ENCODE results near the gene PLXNA4.

The PLXNA4 gene

DNA sequence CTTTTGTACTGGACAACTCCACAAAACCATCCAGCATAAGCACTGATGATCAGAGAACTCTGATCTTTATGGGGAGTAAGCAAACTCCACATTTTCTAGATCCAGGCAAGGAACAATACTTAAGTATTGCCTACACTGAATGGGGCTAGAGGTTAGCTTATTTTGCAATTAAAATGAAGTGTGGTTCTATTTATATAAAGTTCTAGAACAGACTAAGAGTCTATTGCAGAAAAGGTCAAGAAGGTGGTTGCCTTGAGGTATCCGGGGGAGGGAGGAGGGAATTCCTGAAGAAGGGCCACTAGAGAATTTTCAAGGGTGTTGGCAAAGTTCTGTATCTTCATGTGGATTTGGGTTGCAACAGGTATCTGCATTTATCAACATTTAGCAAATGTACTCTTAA, 477.9 kb downstream of the PLXNA4 start:
- DNase-seq: no peak

DNA sequence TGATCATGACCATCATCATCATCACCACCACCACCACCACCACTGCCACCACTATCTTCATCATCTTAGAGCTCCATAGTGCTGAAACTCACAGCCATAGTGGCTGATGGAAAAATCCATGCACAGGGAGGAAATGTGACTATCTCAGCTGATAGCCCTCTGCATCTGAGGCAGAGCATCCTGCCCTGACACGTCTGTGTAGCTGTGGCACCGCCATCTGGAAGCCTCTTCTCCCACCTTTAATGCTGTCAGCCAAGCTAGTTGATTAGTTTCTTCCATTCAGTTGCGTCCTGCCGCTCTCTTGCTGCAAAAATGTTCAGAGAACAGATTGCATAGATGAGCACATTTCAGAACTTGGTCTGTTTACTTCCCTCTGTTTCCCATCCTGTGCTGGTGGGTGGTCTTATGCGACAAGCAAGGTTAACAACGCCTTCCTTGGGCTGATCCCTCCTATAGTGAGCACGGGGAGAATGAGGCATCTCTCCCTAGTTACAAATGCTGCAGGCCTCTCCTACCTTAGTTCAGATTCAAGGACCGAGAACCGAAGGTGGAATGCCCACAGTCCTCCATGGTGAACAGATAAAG, 478.6 kb downstream of the PLXNA4 start:
- DNase-seq: no peak

DNA sequence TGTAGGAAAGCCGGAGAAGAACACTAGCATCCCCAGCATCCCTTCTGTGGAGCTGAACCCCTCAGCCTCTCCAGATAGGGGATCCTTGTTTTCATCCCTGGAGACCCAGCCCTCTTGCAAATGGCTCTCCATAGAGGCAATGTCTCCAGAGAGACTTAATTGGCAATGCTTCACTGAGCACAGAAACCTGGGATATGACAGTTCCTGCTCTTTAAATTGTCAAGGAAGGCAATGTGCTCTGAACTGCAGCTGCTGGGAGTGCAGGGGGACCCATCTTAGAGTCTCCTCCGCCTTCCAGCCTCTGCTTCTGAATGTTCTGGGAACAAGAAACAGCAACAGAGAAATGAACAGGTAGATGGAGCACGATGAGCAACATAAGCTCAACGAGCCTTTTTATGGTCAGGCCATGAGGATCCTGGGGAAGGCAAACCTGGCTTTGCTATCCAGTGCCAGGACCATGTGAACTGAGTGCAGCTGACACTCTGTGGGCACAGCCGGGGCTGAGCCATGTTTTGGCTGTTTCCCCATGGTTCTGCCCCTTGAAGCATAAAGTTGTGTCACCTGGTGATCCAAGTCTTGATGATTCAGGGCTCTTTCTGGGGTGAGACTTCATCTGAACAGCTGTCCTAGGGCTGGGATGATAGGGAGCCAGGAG, 481.0 kb downstream of the PLXNA4 start:
- no peak for DNase-seq

DNA sequence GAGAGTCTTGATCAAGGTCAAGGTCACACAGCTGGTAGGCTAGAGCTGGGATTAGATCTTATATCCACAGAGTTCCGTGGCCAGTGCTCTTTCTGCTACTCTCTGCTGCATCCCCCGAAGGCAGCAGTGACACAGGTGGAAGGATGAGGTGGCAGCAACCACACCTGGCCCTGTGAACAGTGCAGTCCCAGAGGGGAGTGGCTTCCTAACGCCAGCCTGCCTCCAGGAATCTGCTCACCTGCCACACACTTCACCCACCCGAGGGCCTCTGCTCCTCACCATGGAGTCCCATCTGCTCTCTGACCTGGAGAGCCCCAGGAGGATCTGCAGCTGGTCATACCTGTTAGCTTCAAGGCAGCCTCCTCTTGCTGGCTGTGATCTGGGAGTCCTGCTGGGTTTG, 484.2 kb downstream of the PLXNA4 start:
- no peak for DNase-seq

DNA sequence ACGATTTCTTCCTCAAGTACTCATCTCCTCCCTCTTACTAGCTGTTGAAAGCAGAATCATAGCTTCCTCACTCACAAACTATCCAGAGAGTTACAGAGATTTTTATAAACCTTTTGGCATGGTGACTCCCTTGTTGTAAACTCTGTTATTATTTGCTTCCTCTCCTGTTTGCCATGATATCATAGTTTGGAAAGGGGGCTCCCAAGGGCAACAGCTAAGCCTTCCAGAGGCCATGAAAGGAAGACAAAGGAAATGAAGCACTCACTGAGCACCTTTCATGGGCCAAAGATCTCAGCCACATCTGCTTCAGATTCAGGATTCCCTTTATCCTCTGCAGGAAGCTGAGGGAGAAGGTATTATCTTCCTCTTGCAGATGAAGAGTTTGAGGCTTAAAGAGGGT, 484.6 kb downstream of the PLXNA4 start:
- no peak for DNase-seq

DNA sequence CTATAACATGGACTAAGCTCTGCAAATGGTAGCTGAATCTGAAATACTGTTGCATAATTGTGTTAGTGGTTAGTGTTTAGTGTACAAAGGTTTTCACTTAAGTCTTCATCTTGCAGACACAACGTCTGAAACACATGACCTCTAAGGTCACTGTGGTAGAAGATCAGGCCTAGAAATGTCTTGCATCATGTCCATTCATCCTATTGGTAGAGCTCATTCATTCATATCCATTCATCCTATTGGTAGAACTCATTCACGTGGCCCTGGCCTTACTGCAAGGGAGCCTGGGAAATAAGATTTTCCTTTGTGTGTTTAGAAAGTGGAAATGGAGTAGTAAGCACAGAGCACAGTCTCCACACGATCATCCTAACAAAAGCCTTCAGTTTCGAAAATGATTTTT, 485.8 kb downstream of the PLXNA4 start:
- no peak for DNase-seq

DNA sequence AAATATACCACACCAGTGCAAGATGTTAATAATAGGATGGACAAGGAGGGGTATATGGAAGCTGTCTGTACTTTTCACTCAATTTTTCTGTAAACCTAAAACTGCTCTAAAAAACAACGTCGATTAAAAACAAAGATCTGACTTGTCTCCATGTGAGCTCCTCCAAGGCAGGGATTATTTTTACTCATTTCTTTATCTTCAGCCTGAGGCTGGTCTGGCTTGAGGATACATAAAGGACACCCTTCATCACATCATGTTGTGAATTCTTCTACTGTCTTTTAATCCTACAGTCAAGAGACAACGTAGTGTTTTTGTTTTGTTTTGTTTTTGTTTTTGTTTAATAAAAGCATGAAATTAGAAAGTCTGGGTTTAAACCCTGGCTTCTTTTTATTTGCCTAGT, 486.9 kb downstream of the PLXNA4 start:
- DNase-seq: no peak

DNA sequence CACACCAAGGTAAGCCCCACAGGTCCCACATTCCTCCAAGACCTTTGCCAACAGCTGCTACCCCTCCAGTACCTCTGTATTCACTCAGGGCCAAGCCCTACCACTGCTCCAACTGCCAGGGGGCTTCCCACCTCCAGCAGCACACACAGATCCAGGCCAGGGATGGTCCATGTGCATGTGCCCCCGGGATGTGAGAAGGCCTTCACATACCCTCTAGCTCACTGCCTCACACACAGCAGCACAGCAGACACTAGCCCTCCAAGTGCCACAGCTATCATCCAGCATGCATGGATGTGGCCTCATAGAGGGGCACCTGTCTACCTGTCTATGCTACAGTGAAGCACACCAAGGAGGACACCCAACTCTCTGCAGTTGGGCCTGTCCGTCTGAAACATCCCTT, 488.8 kb downstream of the PLXNA4 start:
- DNase-seq: no peak

DNA sequence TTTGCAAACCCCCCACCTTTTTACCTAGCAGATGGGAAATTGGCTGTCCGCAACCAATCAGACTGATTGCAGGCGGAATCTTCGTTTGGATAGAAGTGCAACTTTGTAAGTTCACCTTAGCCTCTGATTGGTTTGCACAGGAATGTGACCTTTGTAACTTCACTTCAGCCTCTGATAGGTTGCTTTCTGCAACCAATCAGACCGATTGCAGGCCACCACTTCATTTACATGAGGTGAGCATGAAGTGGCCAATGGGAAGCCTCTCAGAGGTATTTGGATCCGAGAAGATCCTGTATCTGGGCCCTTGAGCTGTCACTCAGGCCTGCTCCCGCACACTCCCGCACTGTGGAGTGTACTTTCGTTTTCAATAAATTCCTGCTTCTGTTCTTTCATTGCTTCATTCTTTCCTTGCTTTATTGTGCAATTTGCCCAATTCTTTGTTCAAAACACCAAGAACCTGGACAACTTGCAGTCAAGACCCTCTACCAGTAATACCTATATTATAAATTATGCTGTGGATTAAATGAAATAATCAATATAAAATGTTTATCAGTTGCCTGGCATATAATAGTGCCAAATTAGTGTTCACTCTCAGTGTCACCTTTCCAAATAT, 491.4 kb downstream of the PLXNA4 start:
- no peak for DNase-seq

DNA sequence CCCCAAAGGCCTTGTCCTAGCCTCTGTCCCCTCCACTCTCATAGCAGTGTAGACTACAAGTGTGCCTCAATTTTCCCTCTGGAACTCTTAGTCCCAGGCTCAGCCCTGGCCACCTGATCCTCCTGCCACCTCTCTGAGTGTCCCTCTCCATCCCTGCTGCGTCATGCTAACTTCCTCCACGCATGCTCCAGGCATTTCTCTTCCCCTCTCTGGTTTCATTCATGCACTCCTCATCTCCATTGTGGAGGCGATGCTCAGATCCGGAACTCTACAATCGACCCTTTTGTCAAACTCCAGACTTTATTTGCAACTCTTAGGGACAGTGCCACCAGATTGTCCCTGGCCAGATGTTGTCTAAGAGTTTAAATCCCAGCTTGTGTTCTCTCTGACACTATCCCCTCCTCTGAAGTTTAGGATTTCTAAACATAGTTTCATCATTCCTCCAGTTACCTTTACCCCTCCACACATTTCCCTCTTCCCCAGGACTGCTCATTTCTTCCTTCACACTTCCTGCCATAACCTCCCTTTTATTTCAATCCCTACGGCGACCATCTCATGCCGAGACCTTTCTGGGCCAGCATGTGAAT, 492.6 kb downstream of the PLXNA4 start:
- no peak for DNase-seq

DNA sequence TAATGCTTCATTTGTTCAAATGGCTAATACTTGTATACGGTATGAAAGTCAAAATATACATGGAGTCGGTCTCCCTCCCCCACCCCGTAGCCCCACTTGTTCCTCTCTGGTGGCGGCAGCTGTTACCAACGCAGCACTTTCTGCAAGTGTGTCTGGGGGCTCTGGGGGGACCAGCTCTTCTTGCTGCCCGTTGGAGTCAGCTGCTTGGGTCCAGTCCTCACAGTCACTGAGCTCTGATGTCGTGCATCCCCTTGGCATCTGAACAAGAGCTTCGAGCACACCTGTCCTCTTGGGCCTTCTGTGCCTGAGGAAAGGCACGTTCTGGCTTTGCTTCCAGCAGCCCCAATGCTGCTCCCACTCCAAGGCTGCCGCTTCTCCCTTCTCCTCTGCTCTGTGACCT, 493.1 kb downstream of the PLXNA4 start:
- DNase-seq: peak; percentile 37

DNA sequence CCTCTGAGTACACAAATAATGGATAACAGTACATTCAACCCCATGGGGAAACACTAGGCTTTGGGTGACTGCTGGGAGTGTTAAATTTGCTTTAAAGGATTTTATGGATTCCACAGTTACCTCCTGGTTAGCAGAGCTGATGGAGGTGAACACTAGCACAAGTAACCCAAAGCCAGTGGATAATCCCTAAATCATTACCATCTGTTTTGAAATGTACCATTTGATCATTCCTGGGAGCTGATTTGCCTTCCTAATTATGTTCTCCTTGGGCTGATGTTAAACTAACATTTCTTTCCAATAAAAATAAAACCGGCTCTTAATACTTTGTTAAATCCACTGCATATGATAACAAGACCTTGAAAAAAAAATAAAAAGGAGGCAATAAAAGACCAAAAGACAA, 493.9 kb downstream of the PLXNA4 start:
- no peak for DNase-seq

DNA sequence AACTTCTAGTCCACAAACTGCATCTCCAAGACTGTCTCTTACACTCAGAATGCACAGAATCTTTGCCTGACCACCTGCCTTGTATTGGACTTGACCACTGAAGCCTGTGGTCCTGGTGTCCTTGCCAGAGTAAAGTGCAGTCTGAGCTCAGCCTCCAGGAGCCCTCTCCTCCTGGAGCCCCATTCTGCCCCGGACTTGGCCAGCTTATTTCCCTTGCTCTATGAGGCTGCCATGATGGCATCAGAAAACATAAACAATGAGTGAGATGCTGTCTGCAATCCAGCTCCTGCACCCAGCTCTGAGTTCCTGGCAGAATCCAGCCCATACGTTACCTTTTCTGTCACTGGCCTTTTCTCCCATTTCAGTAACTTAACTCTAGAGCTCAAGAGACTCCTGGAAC, 494.6 kb downstream of the PLXNA4 start:
- no peak for DNase-seq

DNA sequence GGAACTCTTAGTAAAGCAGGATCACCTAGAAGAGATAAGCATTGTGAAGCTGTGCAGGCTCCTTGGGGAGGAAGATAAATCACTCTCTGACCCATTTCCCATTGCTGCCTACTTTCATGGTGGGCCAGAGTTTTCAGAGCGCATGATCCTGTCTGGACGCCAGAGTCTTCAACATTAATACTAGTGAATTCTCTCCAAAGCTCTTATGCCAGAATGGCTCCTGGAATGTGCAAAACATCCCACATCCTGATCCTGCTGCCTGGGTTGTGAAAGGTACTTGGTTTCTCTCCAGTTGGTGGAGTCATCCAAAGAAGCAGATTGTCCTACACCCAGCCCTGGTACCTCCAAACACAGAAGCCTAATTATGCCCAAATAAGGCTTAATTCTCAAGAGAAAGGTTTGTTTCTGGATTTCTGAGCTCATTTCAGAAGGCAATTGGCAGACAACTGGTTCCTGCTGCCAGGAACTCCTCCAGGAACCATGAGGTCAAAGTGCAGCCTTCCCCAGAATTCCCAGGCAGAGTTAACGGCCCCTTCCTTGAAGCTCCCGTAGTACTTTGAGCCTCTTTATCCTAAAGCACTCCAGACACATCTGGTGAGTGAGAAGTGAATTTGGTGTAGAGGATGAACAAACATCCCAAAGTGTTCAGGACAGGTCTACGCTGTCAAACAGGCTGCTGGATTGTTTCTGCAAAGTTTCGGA, 495.2 kb downstream of the PLXNA4 start:
- no peak for DNase-seq

DNA sequence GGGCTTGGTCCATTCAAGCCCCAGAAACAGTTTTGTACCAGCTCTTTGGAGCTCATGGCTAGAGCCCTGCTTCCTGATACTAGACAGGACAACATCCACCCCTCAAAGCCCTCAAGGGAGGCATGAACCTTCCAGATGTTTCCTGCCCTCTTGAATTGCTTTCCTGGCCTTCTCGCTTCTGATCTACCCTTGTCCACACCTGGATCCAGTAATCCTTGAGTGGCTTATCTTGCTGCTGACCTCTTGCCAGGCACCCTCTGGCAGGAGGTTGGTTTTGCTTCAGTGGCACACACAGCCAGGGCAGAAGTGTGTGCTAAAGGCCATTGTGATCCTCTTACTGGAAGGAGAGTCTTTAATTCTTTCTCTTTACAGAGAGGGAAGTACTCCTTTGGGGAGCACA, 495.8 kb downstream of the PLXNA4 start:
- no peak for DNase-seq

DNA sequence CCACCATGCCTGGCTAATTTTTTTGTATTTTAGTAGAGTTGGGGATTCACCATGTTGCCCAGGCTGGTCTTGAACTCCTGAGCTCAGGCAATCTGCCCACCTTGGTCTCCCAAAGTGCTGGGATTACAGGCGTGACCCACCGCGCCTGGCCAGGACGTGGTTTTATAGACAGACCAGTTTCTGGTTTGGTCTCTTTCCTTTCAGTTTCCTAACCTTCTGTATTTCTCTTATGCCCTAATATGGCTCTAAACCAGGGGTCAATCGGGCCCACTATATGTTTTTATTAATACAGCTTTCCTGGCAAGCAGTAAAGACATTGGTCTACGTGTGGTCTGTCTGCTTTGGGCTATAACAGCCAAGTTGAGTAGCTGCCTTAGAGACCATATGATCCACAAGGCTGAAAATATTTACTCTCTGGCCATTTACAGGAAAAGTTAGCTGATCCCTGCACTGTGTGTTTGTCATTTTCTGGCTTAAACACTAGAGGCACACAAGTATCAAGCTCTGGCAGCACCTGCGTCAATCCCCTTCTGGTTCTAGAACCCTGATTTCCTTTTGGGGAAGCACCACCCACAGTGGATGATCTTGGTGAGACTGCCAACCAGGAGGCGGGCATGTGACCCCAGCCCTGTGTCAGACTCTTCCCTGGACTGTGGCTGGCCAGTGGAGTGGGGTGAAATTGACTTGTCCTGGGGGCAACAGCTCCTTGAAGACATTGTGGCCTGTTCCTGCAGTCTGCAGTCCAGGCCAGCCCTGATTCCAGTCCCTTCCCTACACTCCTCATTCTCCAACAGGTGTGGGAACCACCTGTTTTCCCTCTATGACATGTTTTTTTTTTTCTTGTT, 497.2 kb downstream of the PLXNA4 start:
- DNase-seq: no peak

DNA sequence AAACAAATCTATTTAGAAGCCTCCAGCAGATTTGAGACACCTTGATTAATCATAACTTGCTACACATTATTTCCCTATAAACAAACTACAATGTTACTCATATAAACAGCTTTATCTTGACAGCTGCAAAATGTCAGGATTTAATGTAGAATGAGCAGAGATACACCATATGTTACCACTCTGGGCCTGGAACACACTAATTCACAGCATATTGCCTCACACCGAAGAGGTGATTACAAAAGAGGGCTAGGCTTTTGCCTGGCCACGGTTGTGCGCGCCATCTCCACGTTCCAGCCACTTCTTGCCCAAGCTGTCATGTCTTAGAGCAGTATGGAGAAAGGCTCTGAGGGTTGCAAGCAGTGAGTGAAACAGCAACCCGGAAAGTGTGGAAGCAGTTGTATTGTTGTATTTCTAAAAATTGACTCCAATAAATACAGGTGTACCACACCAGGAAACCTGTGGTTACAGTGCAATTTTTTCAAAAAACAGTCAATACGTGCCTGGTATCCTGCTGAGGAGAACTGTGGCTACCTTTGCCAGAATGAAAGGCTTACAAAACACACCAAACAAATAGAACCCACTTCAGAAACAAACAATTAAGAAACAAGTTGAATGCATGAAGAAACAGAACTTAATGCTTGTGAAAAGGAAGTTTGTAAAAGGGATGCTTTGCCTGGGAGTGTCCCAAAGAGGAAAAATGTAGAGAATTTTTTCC, 498.1 kb downstream of the PLXNA4 start:
- no peak for DNase-seq

DNA sequence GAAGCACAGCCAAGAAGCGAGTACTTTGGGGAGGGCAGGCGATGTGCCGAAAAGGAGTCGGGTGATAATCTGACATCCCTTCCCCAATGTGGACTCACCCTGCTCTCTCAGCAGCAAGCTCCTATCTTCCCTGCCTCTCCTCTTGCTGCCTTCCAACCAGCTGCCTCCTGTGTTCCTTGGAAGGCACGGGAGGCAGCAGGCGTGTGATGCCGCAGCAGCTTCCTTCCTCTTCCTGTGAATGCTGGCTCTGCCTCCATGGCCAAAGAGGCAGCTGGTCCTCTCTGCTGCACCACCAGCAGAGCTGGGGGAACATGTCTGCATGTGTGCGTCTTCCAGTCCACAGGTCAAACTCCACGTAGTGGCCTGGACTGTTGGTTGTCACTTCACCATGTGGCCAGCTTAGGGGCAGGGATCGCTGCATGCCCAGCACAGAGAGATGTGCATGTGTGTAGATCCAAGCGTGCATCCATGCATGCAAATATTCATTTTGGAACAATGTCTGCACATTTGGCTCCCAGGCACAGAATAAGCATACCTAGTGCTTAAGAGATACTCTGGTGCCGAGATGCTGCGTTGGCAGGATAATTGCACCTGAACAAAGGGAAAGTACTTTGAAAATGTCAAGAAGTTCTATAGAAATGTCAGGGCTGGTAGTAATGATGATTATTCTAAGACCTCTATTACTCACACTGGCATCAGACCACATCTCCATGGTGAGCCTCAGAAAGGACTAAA, 499.8 kb downstream of the PLXNA4 start:
- DNase-seq: no peak

DNA sequence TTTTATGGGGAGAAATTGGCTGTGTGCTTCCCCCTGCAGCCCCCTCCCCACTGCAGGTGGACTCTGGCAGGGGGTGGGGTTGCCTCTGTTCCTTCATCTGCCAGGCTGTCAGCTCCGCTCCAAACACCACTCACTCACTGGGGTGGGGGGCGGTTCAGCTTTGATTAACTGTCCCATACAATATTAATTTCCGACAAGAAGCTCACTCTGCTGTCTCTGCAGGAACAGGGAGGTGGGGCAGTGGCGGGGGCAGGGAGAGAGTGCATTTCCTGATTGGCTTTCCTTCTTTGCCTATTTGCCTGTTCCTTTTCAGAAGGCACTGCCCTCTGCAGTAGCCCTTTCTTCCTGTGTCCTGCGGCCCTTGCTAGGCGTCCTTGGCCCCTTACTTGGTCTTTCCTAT, 500.8 kb downstream of the PLXNA4 start:
- DNase-seq: no peak

DNA sequence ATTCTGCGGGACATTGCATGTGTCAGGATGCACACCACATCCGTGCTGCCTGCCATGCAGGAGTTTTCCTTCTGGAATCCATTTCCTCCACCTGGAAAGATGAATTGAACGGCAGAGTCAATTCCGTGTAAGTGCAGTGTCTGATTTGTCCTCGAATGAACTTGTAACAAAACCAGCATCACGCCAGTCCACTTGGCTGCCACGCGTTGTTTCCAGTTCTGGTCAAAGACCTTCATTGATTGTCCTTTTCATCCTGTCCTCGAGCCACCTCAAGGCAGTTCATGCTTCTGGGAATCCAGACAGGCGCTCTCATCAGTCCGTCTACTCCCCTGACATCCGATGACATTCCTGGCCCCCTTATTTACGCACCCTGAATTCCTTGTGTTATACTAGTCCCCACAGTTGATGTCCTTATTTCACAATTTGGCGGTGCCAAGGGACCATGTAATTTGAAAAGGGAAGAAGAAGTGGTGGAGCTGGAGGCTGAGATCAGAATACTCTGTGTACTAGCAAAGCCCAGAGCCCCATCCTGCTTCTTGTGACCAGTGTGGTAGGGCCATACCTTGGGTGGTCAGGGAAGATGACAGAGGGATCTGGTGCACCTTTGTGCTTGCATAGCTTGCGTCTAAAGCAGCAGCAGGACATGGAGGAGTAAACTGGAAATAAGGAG, 502.2 kb downstream of the PLXNA4 start:
- DNase-seq: no peak
